H1 (cell line): ENCODE measurements around the gene LRRC72. TPM values are rescaled to one million over a fixed set of nuclear protein-coding genes. Genes with fewer than 3 reads are reported as not detected.

ENCODE experiments used
- CTCF ChIA-PET: fragments of 300-600 bp; sonication (Branson Sonifier 250); formaldehyde crosslinking; loops from one replicate; lab custom pipeline; 2021; ENCODE audit not compliant: partially characterized antibody; lab: Charles Lee
- POLR2A ChIA-PET: fragments of 300-600 bp; sonication (Branson Sonifier 250); formaldehyde crosslinking; loops from one replicate; lab custom pipeline; 2021; ENCODE audit warnings: inconsistent platforms; ENCODE audit not compliant: partially characterized antibody; lab: Charles Lee
- DNase-seq, 2 experiments: peaks; one replicate each; pipeline versions ENCODE4 v3.0.0 to v3.0.0-alpha.2; 2010 to 2022; ENCODE audit warnings: low spot score in 2 of 2, low read depth in 1 of 2, mixed read lengths in 1 of 2
- FAIRE-seq: peaks from 2 replicates; lab custom pipeline; 2011; peaks lifted over from hg19 to GRCh38; lab: Jason Lieb, UNC
- H2AFZ ChIP-seq: 2 replicates; pipeline ENCODE4 v1.8.1; 2012; ENCODE audit warnings: low read length, inconsistent platforms
- H2AK5ac ChIP-seq: 2 replicates; pipeline ENCODE4 v1.6.1; 2013; ENCODE audit warnings: low read depth, low read length
- H2BK120ac ChIP-seq: replicated peaks from 2 replicates; pipeline ENCODE3; 2013; ENCODE audit warnings: low read depth, low read length, inconsistent platforms
- H2BK12ac ChIP-seq: 2 replicates; pipeline ENCODE4 v1.6.1; 2013; ENCODE audit warnings: low read depth, low read length
- H2BK15ac ChIP-seq: 2 replicates; pipeline ENCODE4 v1.6.1; 2013; ENCODE audit warnings: low read length
- H2BK20ac ChIP-seq: 2 replicates; pipeline ENCODE4 v1.6.1; 2013; ENCODE audit warnings: low read length
- H2BK5ac ChIP-seq: 2 replicates; pipeline ENCODE4 v1.6.1; 2013; ENCODE audit warnings: low read depth, low read length
- H3K14ac ChIP-seq: 2 replicates; pipeline ENCODE4 v1.6.1; 2013; ENCODE audit warnings: inconsistent platforms; ENCODE audit not compliant: insufficient read length
- H3K18ac ChIP-seq: 2 replicates; pipeline ENCODE4 v1.6.1; 2013; ENCODE audit warnings: low read length; ENCODE audit errors: extremely low read depth
- H3K23ac ChIP-seq: 2 replicates; pipeline ENCODE4 v1.6.1; 2013; ENCODE audit warnings: inconsistent platforms; ENCODE audit not compliant: insufficient read length
- H3K23me2 ChIP-seq: 2 replicates; pipeline ENCODE4 v1.6.1; 2013; ENCODE audit warnings: low read depth, low read length
- H3K27ac ChIP-seq: 2 replicates; pipeline ENCODE4 v1.6.1; 2011; ENCODE audit warnings: low read depth, low read length, inconsistent platforms
- H3K27me3 ChIP-seq, 4 experiments: replicated peaks in 1 of 4; 1 replicate in 1 of 4; 2 replicates in 3 of 4; pipeline versions ENCODE4 v1.6.1 to v1.8.1; 2011 to 2013; ENCODE audit warnings: low read length in 3 of 4, mild to moderate bottlenecking in 3 of 4, inconsistent platforms in 2 of 4, mixed read lengths in 2 of 4, moderate library complexity in 1 of 4; ENCODE audit not compliant: control insufficient read depth in 3 of 4, insufficient read depth in 3 of 4; ENCODE audit errors: extremely low read depth in 1 of 4
- H3K36me3 ChIP-seq, 4 experiments: 2 replicates each; pipeline versions ENCODE4 v1.6.1 to v1.8.1; 2011 to 2013; ENCODE audit warnings: mild to moderate bottlenecking in 4 of 4, low read length in 3 of 4, moderate library complexity in 2 of 4, control low read depth in 1 of 4, inconsistent platforms in 1 of 4; ENCODE audit not compliant: insufficient read depth in 4 of 4, control insufficient read depth in 2 of 4
- H3K4ac ChIP-seq: replicated peaks from 2 replicates; pipeline ENCODE3; 2013; ENCODE audit warnings: low read length, low read depth, mixed read lengths, inconsistent platforms; ENCODE audit not compliant: insufficient read length
- H3K4me1 ChIP-seq, 4 experiments: replicated peaks in 1 of 4; 1 replicate in 1 of 4; 2 replicates in 3 of 4; pipeline versions ENCODE4 v1.6.1 to v1.8.1; 2011 to 2013; ENCODE audit warnings: low read length in 3 of 4, inconsistent platforms in 2 of 4, mixed read lengths in 1 of 4; ENCODE audit not compliant: insufficient read depth in 4 of 4, control insufficient read depth in 3 of 4
- H3K4me2 ChIP-seq, 2 experiments: 2 replicates each; pipeline versions ENCODE4 v1.6.1 to v1.8.1; 2011 to 2013; ENCODE audit warnings: low read depth in 2 of 2, low read length in 2 of 2, control low read depth in 1 of 2, inconsistent platforms in 1 of 2, mild to moderate bottlenecking in 1 of 2; ENCODE audit not compliant: insufficient read depth in 1 of 2
- H3K4me3 ChIP-seq, 4 experiments: fragments of 200-600, 300-600 bp in 1 of 4; sonication (generic), shearing (Covaris generic), sonication (Bioruptor Twin) in 1 of 4; 2 replicates each; pipeline versions ENCODE4 v1.5.1 to v1.8.1; 2011 to 2016; ENCODE audit warnings: low read length in 4 of 4, low read depth in 3 of 4, control low read depth in 2 of 4, inconsistent platforms in 2 of 4, mild to moderate bottlenecking in 2 of 4, mixed read lengths in 1 of 4, moderate library complexity in 1 of 4; ENCODE audit not compliant: insufficient read depth in 2 of 4; ENCODE audit errors: extremely low read depth in 1 of 4
- H3K56ac ChIP-seq: replicated peaks from 2 replicates; pipeline ENCODE3; 2013; ENCODE audit warnings: low read depth, mild to moderate bottlenecking, mixed read lengths, low read length, inconsistent platforms; ENCODE audit not compliant: insufficient read length
- H3K79me1 ChIP-seq: 2 replicates; pipeline ENCODE4 v1.6.1; 2013; ENCODE audit warnings: low read depth, low read length, control low read depth
- H3K79me2 ChIP-seq, 2 experiments: 2 replicates each; pipeline versions ENCODE4 v1.6.1 to v1.8.1; 2012 to 2013; ENCODE audit warnings: low read length in 2 of 2, mild to moderate bottlenecking in 2 of 2, inconsistent platforms in 1 of 2; ENCODE audit not compliant: insufficient read depth in 2 of 2, control insufficient read depth in 1 of 2
- H3K9ac ChIP-seq, 4 experiments: replicated peaks in 1 of 4; 1 replicate in 1 of 4; 2 replicates in 3 of 4; pipeline versions ENCODE4 v1.6.1 to v1.8.1; 2011 to 2013; ENCODE audit warnings: low read depth in 3 of 4, low read length in 3 of 4, control low read depth in 2 of 4, mild to moderate bottlenecking in 2 of 4, moderate library complexity in 2 of 4, inconsistent platforms in 1 of 4; ENCODE audit errors: extremely low read depth in 1 of 4
- H3K9me3 ChIP-seq, 2 experiments: 2 replicates each; pipeline versions ENCODE4 v1.6.1 to v1.8.1; 2012 to 2013; ENCODE audit warnings: mild to moderate bottlenecking in 2 of 2, moderate library complexity in 2 of 2, control low read depth in 1 of 2, inconsistent platforms in 1 of 2, low read depth in 1 of 2, low read length in 1 of 2, mixed read lengths in 1 of 2; ENCODE audit not compliant: insufficient read depth in 2 of 2
- H4K20me1 ChIP-seq, 2 experiments: replicated peaks in 1 of 2; 2 replicates each; pipeline versions ENCODE3 to v1.8.1; 2011 to 2013; ENCODE audit warnings: inconsistent platforms in 2 of 2, low read length in 2 of 2, mild to moderate bottlenecking in 1 of 2; ENCODE audit not compliant: insufficient read depth in 2 of 2, control insufficient read depth in 1 of 2
- H4K5ac ChIP-seq: 2 replicates; pipeline ENCODE4 v1.6.1; 2013; ENCODE audit warnings: low read length, low read depth, mixed read lengths, inconsistent platforms; ENCODE audit not compliant: insufficient read length
- H4K8ac ChIP-seq: 2 replicates; pipeline ENCODE4 v1.8.0; 2013; ENCODE audit warnings: mild to moderate bottlenecking, moderate library complexity, low read length, inconsistent platforms; ENCODE audit not compliant: insufficient read depth; ENCODE audit errors: extremely low read depth
- H4K91ac ChIP-seq: replicated peaks from 2 replicates; pipeline ENCODE3; 2013; ENCODE audit warnings: low read length, mixed read lengths, inconsistent platforms; ENCODE audit not compliant: insufficient read length
- BACH1 ChIP-seq: IDR thresholded peaks from 2 replicates; pipeline ENCODE4 v1.6.1; 2012; ENCODE audit warnings: low read length, improper control_type of control experiment
- BCL11A ChIP-seq, 2 experiments: IDR thresholded peaks; one replicate each; pipeline ENCODE4 v1.6.1; 2011; ENCODE audit warnings: low read depth in 2 of 2, low read length in 2 of 2, mild to moderate bottlenecking in 2 of 2
- CBX5 ChIP-seq: fragments of 300-800, 300-1000 bp; sonication (generic); IDR thresholded peaks from 2 replicates; pipeline ENCODE4 v1.7.1; 2016; ENCODE audit warnings: antibody characterized with exemption, low read length, low read depth
- EZH2 ChIP-seq: fragments of 200-600 bp; sonication (generic); IDR thresholded peaks from 2 replicates; pipeline ENCODE4 v1.7.1; 2012; ENCODE audit warnings: low read depth, mild to moderate bottlenecking, moderate library complexity, low read length, inconsistent platforms; ENCODE audit not compliant: severe bottlenecking
- GABPA ChIP-seq: IDR thresholded peaks from 2 replicates; pipeline ENCODE4 v1.6.1; 2011; ENCODE audit warnings: mild to moderate bottlenecking, low read length, moderate library complexity, borderline replicate concordance; ENCODE audit not compliant: insufficient read depth
- HDAC2 ChIP-seq, 2 experiments: fragments of 300-600 bp in 1 of 2; sonication (generic) in 1 of 2; IDR thresholded peaks; 2 replicates each; pipeline ENCODE4 v1.6.1; 2011 to 2012; ENCODE audit warnings: low read depth in 2 of 2, low read length in 2 of 2, mild to moderate bottlenecking in 2 of 2, moderate library complexity in 2 of 2, borderline replicate concordance in 1 of 2, inconsistent platforms in 1 of 2
- KDM1A ChIP-seq: fragments of 200-600, 300-600 bp; sonication (generic); IDR thresholded peaks from 2 replicates; pipeline ENCODE4 v1.7.1; 2016; ENCODE audit warnings: mild to moderate bottlenecking, low read length, borderline replicate concordance
- MAFK ChIP-seq: IDR thresholded peaks from 2 replicates; pipeline ENCODE4 v1.6.1; 2012; ENCODE audit warnings: low read depth, mild to moderate bottlenecking, improper control_type of control experiment, low read length
- NANOG ChIP-seq: IDR thresholded peaks from 2 replicates; pipeline ENCODE4 v1.6.1; 2011; ENCODE audit warnings: low read length, low read depth, mild to moderate bottlenecking, inconsistent platforms; ENCODE audit not compliant: insufficient read depth, poor library complexity, severe bottlenecking
- RBBP5 ChIP-seq: IDR thresholded peaks from 2 replicates; pipeline ENCODE4 v1.7.1; 2012; ENCODE audit warnings: low read depth, mild to moderate bottlenecking, inconsistent platforms, low read length, moderate library complexity, borderline replicate concordance
- SIRT6 ChIP-seq: IDR thresholded peaks from one replicate; pipeline ENCODE4 v1.7.1; 2012; ENCODE audit warnings: low read length, inconsistent platforms
- SP2 ChIP-seq: IDR thresholded peaks from 2 replicates; pipeline ENCODE4 v1.6.1; 2012; ENCODE audit warnings: mild to moderate bottlenecking, low read length, inconsistent platforms
- TAF1 ChIP-seq: IDR thresholded peaks from 2 replicates; pipeline ENCODE4 v1.6.1; 2011; ENCODE audit warnings: mild to moderate bottlenecking, low read depth, low read length
- TEAD4 ChIP-seq: IDR thresholded peaks from 2 replicates; pipeline ENCODE4 v1.6.1; 2012; ENCODE audit warnings: low read depth, low read length, inconsistent platforms, mixed read lengths
- YY1 ChIP-seq: IDR thresholded peaks from 2 replicates; pipeline ENCODE4 v1.6.1; 2011; ENCODE audit warnings: low read depth, mild to moderate bottlenecking, low read length
- WGBS, 2 experiments: shearing (Covaris generic) in 1 of 2; methylation state at CpG; one replicate each; pipeline versions ENCODE4 v1.1.6 to v1.1.7; 2013 to 2015; ENCODE audit warnings: low lambda C conversion rate in 2 of 2, mixed read lengths in 2 of 2, inconsistent platforms in 1 of 2, low coverage in 1 of 2, missing lambda C conversion rate in 1 of 2; ENCODE audit not compliant: insufficient replicate concordance in 2 of 2, insufficient coverage in 1 of 2, insufficient read length in 1 of 2; ENCODE audit errors: extremely low coverage in 1 of 2, missing lambda C conversion rate in 1 of 2; 5-methylcytosine and 5-hydroxymethylcytosine counted together
- polyA plus RNA-seq, 7 experiments: library from polyadenylated mRNA; depleted of rRNA in 3 of 7; stranded (reverse) in 5 of 7; unstranded in 2 of 7; fragments of >200 nt in 5 of 7; fragments of 200-250 nt in 2 of 7; gene quantifications; 1 replicate in 5 of 7; 2 replicates in 1 of 7; 4 replicates in 1 of 7; pipeline versions ENCODE4 v1.2.1 to v1.2.3, GENCODE V29; 2011 to 2013; ENCODE audit warnings: missing spikeins in 2 of 7, mixed read lengths in 2 of 7
- total RNA-seq: library from RNA; stranded (reverse); fragmentation: NEBNext Ultra II Directional; extraction: Animal tissue kit (Norgen Biotek cat#: 25700); gene quantifications from 2 replicates; pipeline ENCODE4 v1.2.1, GENCODE V29; 2021

The LRRC72 gene
- total and polyA plus RNA-seq, 2 of the 8 experiments (the other 6 are each of a cell fraction or from before 2014, with no cell fraction given), result not detected

- H3K4me3 ChIP-seq, result no peak overlapping the region
- H3K4me1 ChIP-seq, result no peaks in the 10 kb centered on the region
- H2AK5ac ChIP-seq, result no peak overlapping the region
- H3K79me2 ChIP-seq, result no peaks in the 10 kb centered on the region
- 95% methylated on average over 1 of the region's 1 CpG; no CpG with 5 or more reads in 1 of the 2 experiments for WGBS, 2 experiments
- H3K4ac ChIP-seq, result no peak overlapping the region
- no peak overlapping the region for H2BK20ac ChIP-seq
- no peak overlapping the region for H4K8ac ChIP-seq
- no peak overlapping the region for H2BK15ac ChIP-seq
- no peak for FAIRE-seq
- POLR2A ChIA-PET, result no interaction called here
- H2AFZ ChIP-seq, result no peak overlapping the region
- H3K56ac ChIP-seq, result no peak overlapping the region
- H3K9me3 ChIP-seq, result 0 out of 4 replicates have a peak, but pooled peaks cover 0 to 3% of the 10 kb centered on the region in 2 experiments
- no peaks in the 10 kb centered on the region for H3K27me3 ChIP-seq
- H3K23ac ChIP-seq, result no peak overlapping the region
- H4K91ac ChIP-seq, result no peak overlapping the region
- no peak overlapping the region for H3K14ac ChIP-seq
- H4K20me1 ChIP-seq, result no peaks in the 10 kb centered on the region
- no peak overlapping the region for H2BK5ac ChIP-seq
- no peak overlapping the region for H4K5ac ChIP-seq
- H3K79me1 ChIP-seq, result no peaks in the 10 kb centered on the region
- no peak overlapping the region for H2BK120ac ChIP-seq
- no peak overlapping the region for H2BK12ac ChIP-seq
- CTCF ChIA-PET, result no interaction called here
- H3K27ac ChIP-seq, result no peak overlapping the region
- no peak for TF ChIP-seq BCL11A (IDR thresholded peaks at IDR 0.05; ENCODE audit: low read depth in 2 of 2, low read length in 2 of 2)
- no peak for TF ChIP-seq GABPA
- no peak for TF ChIP-seq RBBP5
- TF ChIP-seq SP2, result no peak
- TF ChIP-seq KDM1A, result no peak
- no peak for TF ChIP-seq CBX5
- TF ChIP-seq EZH2, result no peak
- no peak for TF ChIP-seq HDAC2 (IDR thresholded peaks at IDR 0.05; ENCODE audit: borderline replicate concordance in 1 of 2, low read depth in 2 of 2, low read length in 2 of 2)
- TF ChIP-seq YY1, result no peak
- no peak for TF ChIP-seq NANOG
- TF ChIP-seq BACH1, result no peak
- no peak for TF ChIP-seq MAFK
- TF ChIP-seq TEAD4, result no peak
- no peak for TF ChIP-seq TAF1
- no peak for TF ChIP-seq SIRT6
- H3K36me3 ChIP-seq, result no peaks in the 10 kb centered on the region
- H3K9ac ChIP-seq, result no peak overlapping the region
- H3K18ac ChIP-seq, result no peak overlapping the region
- no peak for DNase-seq
- no peak overlapping the region for H3K4me2 ChIP-seq
- H3K23me2 ChIP-seq, result 0 out of 2 replicates have a peak, but pooled peaks cover 2% of the 10 kb centered on the region
Observed at GRCh38 chr7:16581286-16581685, 54.7 kb downstream of the LRRC72 start.
